ENCODE results near the gene DCAF6. TPM values are rescaled to one million over a fixed set of nuclear protein-coding genes. Genes with fewer than 3 reads are reported as not detected.

Gene DCAF6
- total and polyA plus RNA-seq, 3 experiments from 2014 or later: 15.4 to 24.9 (median 24.8) TPM

DNA sequence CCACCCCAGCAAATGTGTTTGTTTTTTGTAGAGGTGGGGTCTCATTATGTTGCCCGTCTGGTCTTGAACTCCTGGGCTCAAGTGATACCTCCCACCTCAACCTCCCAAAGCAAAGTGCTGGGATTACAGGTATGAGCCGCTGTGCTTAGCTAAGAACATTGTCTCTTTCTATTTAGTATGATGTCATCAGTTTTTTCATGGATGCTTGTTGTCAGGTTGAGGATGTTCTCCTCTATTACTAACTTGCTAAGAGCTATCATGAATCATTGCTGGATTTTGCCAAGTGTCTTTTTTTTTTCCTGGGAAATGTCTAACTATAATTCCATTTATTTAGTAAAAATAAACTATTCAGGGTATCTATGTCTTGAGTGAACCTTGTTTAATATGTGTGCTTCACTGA is 19.4 kb downstream of the DCAF6 start:
- no peak overlapping the region for H3K4me3 ChIP-seq (ENCODE audit: low read length)
- H3K9me3 ChIP-seq (ENCODE audit: low read length): no peaks in the 10 kb centered on the region
- no peak for DNase-seq
- no peak overlapping the region for H3K27ac ChIP-seq (ENCODE audit: low read depth, low read length)
- H3K4me3 Mint-ChIP-seq: no peak overlapping the region
- POLR2A ChIA-PET: interaction anchor here (0.7 kb wide), 1 partner anchor 878 kb away, joined by 3 read pairs; no protein-coding TSS in a partner anchor
- CTCF ChIA-PET: no interaction called here
- peaks cover 18 to 48% (median 19%) of the 10 kb centered on the region in 3 donors for H3K36me3 Mint-ChIP-seq
- H3K36me3 ChIP-seq (ENCODE audit: insufficient read depth, low read length): no peaks in the 10 kb centered on the region
- H3K27me3 Mint-ChIP-seq: no peaks in the 10 kb centered on the region
- no peaks in the 10 kb centered on the region for H3K9me3 Mint-ChIP-seq
- H3K4me1 ChIP-seq (ENCODE audit: insufficient read depth, low read length): no peaks in the 10 kb centered on the region
- H3K27me3 ChIP-seq (ENCODE audit: insufficient read depth, low read length, poor library complexity, severe bottlenecking): no peaks in the 10 kb centered on the region
- H3K4me1 Mint-ChIP-seq: peaks cover 18 to 45% (median 36%) of the 10 kb centered on the region in 3 donors
- H3K27ac Mint-ChIP-seq: peak overlapping the region in 1 of 8 donors; percentile 20

DNA sequence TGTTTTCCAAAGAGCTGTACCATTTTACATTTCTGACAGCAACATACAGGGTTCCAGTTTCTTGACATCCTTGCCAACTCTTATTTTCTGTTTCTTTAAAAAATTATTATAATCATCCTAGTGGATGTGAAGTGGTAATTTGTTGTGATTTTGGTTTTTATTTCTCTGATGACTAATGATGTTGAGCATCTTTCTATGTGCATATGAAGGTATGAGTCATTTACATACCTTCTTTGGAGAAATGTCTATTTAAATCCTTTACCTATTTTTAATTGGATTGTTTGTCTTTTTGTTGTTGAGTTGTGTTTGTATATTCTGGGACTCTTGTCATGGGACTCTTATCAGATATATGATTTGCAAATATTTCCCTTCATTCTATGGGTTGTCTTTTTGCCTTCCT is 21.2 kb downstream of the DCAF6 start:
- H3K27ac ChIP-seq (ENCODE audit: low read depth, low read length): no peak overlapping the region
- Mint-ChIP-seq H3K27ac (no peak overlapping the region), H3K27me3 (no peaks in the 10 kb centered on the region), H3K36me3 (peaks cover 16 to 46% (median 22%) of the 10 kb centered on the region in 3 donors), H3K4me1 (peaks cover 20 to 47% (median 43%) of the 10 kb centered on the region in 3 donors), H3K9me3 (no peaks in the 10 kb centered on the region), H3K4me3 (no peak overlapping the region)
- ChIA-PET CTCF (no interaction called here), POLR2A (no interaction called here)
- H3K27me3 ChIP-seq (ENCODE audit: insufficient read depth, low read length, poor library complexity, severe bottlenecking): no peaks in the 10 kb centered on the region
- H3K4me1 ChIP-seq (ENCODE audit: insufficient read depth, low read length): no peaks in the 10 kb centered on the region
- H3K36me3 ChIP-seq (ENCODE audit: insufficient read depth, low read length): no peaks in the 10 kb centered on the region
- no peaks in the 10 kb centered on the region for H3K9me3 ChIP-seq (ENCODE audit: low read length)
- no peak overlapping the region for H3K4me3 ChIP-seq (ENCODE audit: low read length)
- DNase-seq: no peak

DNA sequence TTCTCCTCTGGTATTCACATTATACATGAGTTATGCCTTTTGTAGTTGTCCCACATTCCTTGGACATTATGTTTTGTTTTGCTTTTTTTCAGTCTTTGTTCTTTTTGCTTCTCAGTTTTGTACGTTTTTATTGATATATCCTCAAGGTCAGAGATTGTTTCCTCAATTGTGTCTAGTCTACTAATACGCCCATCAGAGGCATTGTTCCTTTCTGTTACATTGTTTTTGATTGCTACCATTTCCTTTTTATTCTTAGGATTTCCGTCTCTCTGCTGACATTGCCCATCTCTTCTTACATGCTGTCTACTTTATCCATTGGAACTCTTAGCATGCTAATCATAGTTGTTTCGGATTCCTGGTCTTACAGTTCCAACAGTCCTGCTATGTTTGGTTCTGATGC is 28.2 kb downstream of the DCAF6 start:
- Mint-ChIP-seq H3K4me1 (peaks cover 12 to 32% (median 30%) of the 10 kb centered on the region in 3 donors), H3K4me3 (no peak overlapping the region), H3K36me3 (peaks cover 17 to 48% (median 17%) of the 10 kb centered on the region in 3 donors), H3K27me3 (no peaks in the 10 kb centered on the region), H3K27ac (no peak overlapping the region), H3K9me3 (peaks cover 0 to 4% (median 0%) of the 10 kb centered on the region in 5 donors)
- Histone ChIP-seq H3K4me1 (ENCODE audit: insufficient read depth, low read length) (no peaks in the 10 kb centered on the region), H3K9me3 (ENCODE audit: low read length) (no peaks in the 10 kb centered on the region), H3K4me3 (ENCODE audit: low read length) (no peak overlapping the region), H3K27ac (ENCODE audit: low read depth, low read length) (no peak overlapping the region), H3K36me3 (ENCODE audit: insufficient read depth, low read length) (no peaks in the 10 kb centered on the region), H3K27me3 (ENCODE audit: insufficient read depth, low read length, poor library complexity, severe bottlenecking) (no peaks in the 10 kb centered on the region)
- CTCF ChIA-PET: no interaction called here
- DNase-seq: no peak
- POLR2A ChIA-PET: no interaction called here

DNA sequence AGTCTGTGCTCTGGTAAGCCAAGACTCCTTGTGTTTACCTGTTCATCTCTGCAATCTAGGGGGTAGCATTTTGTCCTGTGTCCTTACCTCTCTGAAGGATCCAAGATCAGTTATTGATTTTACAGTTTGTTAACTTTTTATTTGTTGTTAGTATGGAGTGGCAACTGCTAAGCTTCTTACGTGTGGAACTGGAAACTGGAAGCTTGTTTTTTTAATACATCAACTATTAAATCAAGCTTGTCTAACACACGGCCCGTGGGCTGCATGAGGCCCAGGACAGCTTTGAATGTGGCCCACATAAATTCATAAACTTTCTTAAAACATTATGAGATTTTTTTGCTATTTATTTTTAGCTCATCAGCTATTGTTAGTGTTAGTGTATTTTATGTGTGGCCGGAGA is 29.6 kb downstream of the DCAF6 start:
- no peaks in the 10 kb centered on the region for H3K27me3 ChIP-seq (ENCODE audit: insufficient read depth, low read length, poor library complexity, severe bottlenecking)
- DNase-seq: no peak
- POLR2A ChIA-PET: interaction anchor here (0.6 kb wide), 1 partner anchor 21 kb away, joined by 7 read pairs; no protein-coding TSS in a partner anchor

DNA sequence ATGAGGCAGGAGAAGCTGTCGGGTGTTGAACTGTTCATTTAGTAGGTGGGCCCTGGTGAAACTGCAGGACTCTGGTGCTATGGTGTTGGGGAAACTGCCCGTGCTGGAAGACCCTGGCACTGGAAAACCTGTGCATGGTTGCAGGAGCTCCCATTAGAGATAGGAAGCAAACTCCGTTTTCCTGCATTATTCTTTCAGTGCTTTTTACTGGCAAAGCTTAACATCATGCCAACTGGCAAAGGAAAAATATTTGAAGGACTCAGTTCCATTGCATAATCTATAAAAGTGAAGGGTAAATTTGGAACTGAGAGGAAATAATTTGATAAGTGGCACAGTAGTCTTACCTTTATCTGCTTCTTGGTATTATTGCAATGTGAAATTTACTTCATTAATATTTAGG is 32.1 kb downstream of the DCAF6 start:
- CTCF ChIA-PET: no interaction called here

More for the DNA sequence above, 29.6 kb downstream of the DCAF6 start:
- CTCF ChIA-PET: no interaction called here
- H3K9me3 ChIP-seq (ENCODE audit: low read length): no peaks in the 10 kb centered on the region
- no peaks in the 10 kb centered on the region for H3K27me3 Mint-ChIP-seq
- H3K27ac Mint-ChIP-seq: no peak overlapping the region
- H3K4me3 Mint-ChIP-seq: no peak overlapping the region
- no peak overlapping the region for H3K4me3 ChIP-seq (ENCODE audit: low read length)
- no peaks in the 10 kb centered on the region for H3K4me1 ChIP-seq (ENCODE audit: insufficient read depth, low read length)
- H3K36me3 Mint-ChIP-seq: peaks cover 12 to 46% (median 17%) of the 10 kb centered on the region in 3 donors
- peaks cover 8 to 26% (median 22%) of the 10 kb centered on the region in 3 donors for H3K4me1 Mint-ChIP-seq
- no peaks in the 10 kb centered on the region for H3K36me3 ChIP-seq (ENCODE audit: insufficient read depth, low read length)
- H3K9me3 Mint-ChIP-seq: peaks cover 0 to 4% (median 0%) of the 10 kb centered on the region in 5 donors
- no peak overlapping the region for H3K27ac ChIP-seq (ENCODE audit: low read depth, low read length)

DNA sequence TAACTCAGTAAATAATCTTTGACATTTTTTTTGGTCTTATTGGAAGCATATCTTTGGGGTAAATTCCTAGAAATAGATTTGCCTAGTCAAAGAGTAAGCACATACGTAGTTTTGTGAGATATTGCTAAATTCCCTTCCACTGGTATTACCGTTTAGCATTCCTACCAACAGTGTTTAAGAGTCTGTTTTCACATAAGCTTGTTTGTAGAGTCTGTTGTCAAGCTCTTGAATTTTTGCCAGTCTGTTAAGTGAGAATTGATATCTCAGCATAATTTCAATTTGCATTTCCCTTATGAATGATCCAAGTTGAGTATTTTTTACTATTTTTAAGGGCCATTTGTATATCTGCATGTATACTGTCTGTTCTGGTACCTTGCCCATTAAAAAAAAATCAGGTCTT is 37.3 kb downstream of the DCAF6 start:
- H3K27ac ChIP-seq (ENCODE audit: low read depth, low read length): no peak overlapping the region
- ChIA-PET CTCF (no interaction called here), POLR2A (no interaction called here)
- H3K36me3 ChIP-seq (ENCODE audit: insufficient read depth, low read length): peaks cover 8% of the 10 kb centered on the region
- DNase-seq: no peak
- Mint-ChIP-seq H3K27ac (no peak overlapping the region), H3K27me3 (no peaks in the 10 kb centered on the region), H3K4me3 (no peak overlapping the region), H3K4me1 (peaks cover 3 to 17% (median 7%) of the 10 kb centered on the region in 3 donors), H3K9me3 (peaks cover 0 to 3% (median 0%) of the 10 kb centered on the region in 5 donors), H3K36me3 (peaks cover 20 to 50% (median 21%) of the 10 kb centered on the region in 3 donors)
- no peaks in the 10 kb centered on the region for H3K27me3 ChIP-seq (ENCODE audit: insufficient read depth, low read length, poor library complexity, severe bottlenecking)
- no peaks in the 10 kb centered on the region for H3K9me3 ChIP-seq (ENCODE audit: low read length)
- H3K4me1 ChIP-seq (ENCODE audit: insufficient read depth, low read length): no peaks in the 10 kb centered on the region
- H3K4me3 ChIP-seq (ENCODE audit: low read length): no peak overlapping the region

More for the DNA sequence above, 32.1 kb downstream of the DCAF6 start:
- Mint-ChIP-seq H3K27ac (no peak overlapping the region), H3K4me1 (peaks cover 2 to 23% (median 16%) of the 10 kb centered on the region in 3 donors), H3K27me3 (no peaks in the 10 kb centered on the region), H3K9me3 (peaks cover 0 to 4% (median 0%) of the 10 kb centered on the region in 5 donors), H3K4me3 (no peak overlapping the region), H3K36me3 (peaks cover 9 to 49% (median 18%) of the 10 kb centered on the region in 3 donors)
- Histone ChIP-seq H3K9me3 (ENCODE audit: low read length) (no peaks in the 10 kb centered on the region), H3K4me3 (ENCODE audit: low read length) (no peak overlapping the region), H3K36me3 (ENCODE audit: insufficient read depth, low read length) (no peaks in the 10 kb centered on the region), H3K4me1 (ENCODE audit: insufficient read depth, low read length) (no peaks in the 10 kb centered on the region), H3K27me3 (ENCODE audit: insufficient read depth, low read length, poor library complexity, severe bottlenecking) (no peaks in the 10 kb centered on the region), H3K27ac (ENCODE audit: low read depth, low read length) (no peak overlapping the region)
- no peak for DNase-seq
- POLR2A ChIA-PET: interaction anchor here (1.1 kb wide), 1 partner anchor 33 kb away, joined by 3 read pairs; no protein-coding TSS in a partner anchor

DNA sequence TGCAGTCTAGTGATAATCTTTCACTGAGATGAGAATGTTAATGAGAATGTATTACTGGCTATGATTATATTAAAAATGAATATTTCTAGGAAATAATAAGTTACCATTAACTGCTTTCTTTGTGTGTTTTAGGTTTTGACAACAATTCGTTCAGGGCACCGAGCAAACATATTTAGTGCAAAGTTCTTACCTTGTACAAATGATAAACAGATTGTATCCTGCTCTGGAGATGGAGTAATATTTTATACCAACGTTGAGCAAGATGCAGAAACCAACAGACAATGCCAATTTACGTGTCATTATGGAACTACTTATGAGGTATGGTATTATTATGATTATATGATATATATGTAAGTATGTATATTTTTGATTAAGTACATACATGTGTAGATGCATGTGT is 38.2 kb downstream of the DCAF6 start:
- Mint-ChIP-seq H3K4me1 (peaks cover 3 to 22% (median 12%) of the 10 kb centered on the region in 3 donors), H3K4me3 (no peak overlapping the region), H3K36me3 (peaks cover 20 to 53% (median 22%) of the 10 kb centered on the region in 3 donors), H3K27me3 (no peaks in the 10 kb centered on the region), H3K27ac (no peak overlapping the region), H3K9me3 (peaks cover 0 to 3% (median 0%) of the 10 kb centered on the region in 5 donors)
- no peak for DNase-seq
- ChIA-PET CTCF (no interaction called here), POLR2A (no interaction called here)
- Histone ChIP-seq H3K27me3 (ENCODE audit: insufficient read depth, low read length, poor library complexity, severe bottlenecking) (no peaks in the 10 kb centered on the region), H3K4me3 (ENCODE audit: low read length) (no peak overlapping the region), H3K27ac (ENCODE audit: low read depth, low read length) (no peak overlapping the region), H3K9me3 (ENCODE audit: low read length) (no peaks in the 10 kb centered on the region), H3K4me1 (ENCODE audit: insufficient read depth, low read length) (no peaks in the 10 kb centered on the region), H3K36me3 (ENCODE audit: insufficient read depth, low read length) (peaks cover 8% of the 10 kb centered on the region)

DNA sequence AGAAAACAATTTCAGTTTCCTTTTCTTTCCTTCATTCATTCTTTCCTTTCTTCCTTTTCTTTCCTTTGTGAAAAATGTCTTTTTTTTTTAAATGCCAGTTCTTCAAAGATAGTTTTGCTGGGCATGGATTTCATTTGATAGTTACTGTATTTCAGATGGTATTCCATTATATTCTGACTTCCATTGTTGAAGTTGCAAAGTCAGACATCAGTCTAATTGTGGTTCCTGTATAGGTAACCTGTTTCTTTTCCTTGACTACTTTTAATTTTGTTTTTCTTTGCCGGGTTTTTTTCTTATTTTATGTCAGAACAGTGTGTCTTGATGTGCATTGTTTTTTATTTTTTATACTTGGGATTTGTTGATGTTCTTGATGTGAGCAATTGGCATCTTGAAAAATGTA is 40.8 kb downstream of the DCAF6 start:
- H3K4me1 Mint-ChIP-seq: peaks cover 7 to 34% (median 27%) of the 10 kb centered on the region in 3 donors
- H3K27me3 Mint-ChIP-seq: no peaks in the 10 kb centered on the region
- ChIA-PET CTCF (no interaction called here), POLR2A (no interaction called here)
- Histone ChIP-seq H3K4me1 (ENCODE audit: insufficient read depth, low read length) (no peaks in the 10 kb centered on the region), H3K4me3 (ENCODE audit: low read length) (no peak overlapping the region), H3K27me3 (ENCODE audit: insufficient read depth, low read length, poor library complexity, severe bottlenecking) (no peaks in the 10 kb centered on the region), H3K9me3 (ENCODE audit: low read length) (no peaks in the 10 kb centered on the region), H3K27ac (ENCODE audit: low read depth, low read length) (no peak overlapping the region), H3K36me3 (ENCODE audit: insufficient read depth, low read length) (peaks cover 11% of the 10 kb centered on the region)
- peak overlapping the region in 3 of 8 donors; percentile 52 to 66 (median 58) for H3K27ac Mint-ChIP-seq
- DNase-seq: no peak
- H3K4me3 Mint-ChIP-seq: no peak overlapping the region
- peaks cover 0 to 3% (median 0%) of the 10 kb centered on the region in 5 donors for H3K9me3 Mint-ChIP-seq
- H3K36me3 Mint-ChIP-seq: peaks cover 28 to 63% (median 28%) of the 10 kb centered on the region in 3 donors
